HCT116 (cell line): ENCODE results near the gene UVRAG. TPM values are rescaled to one million over a fixed set of nuclear protein-coding genes. Genes with fewer than 3 reads are reported as not detected.
"Not testable (repeated sequence)": the region's sequence is repeated elsewhere in the genome, so short reads cannot be mapped to it uniquely, and the experiment has no call there.

Experiments
- ATAC-seq: fragments of 200-7000 bp; cut with Tn5 transposase; 2 replicates; pipeline ENCODE4 v1.9.1; 2020; ENCODE audit warnings: mild to moderate bottlenecking, moderate library complexity
- BruUV-seq: library from RNA; stranded (reverse); fragments of 400-500 nt; replicated peaks from 2 replicates; lab custom pipeline; 2021; lab: Mats Ljungman, UMichigan
- CTCF ChIA-PET: fragments of 300-600 bp; sonication (Branson Sonifier 250); formaldehyde crosslinking; loops from one replicate; lab custom pipeline; 2021; ENCODE audit warnings: antibody characterized with exemption; lab: Charles Lee
- POLR2A ChIA-PET: fragments of 300-600, 350-600 bp; sonication (Branson Sonifier 250); formaldehyde crosslinking; loops from one replicate; lab custom pipeline; 2021; ENCODE audit warnings: antibody characterized with exemption; lab: Charles Lee
- RAD21 ChIA-PET, 2 experiments: fragments of 300-600 bp; sonication (Branson Sonifier 250); formaldehyde crosslinking; loops; one replicate each; lab custom pipeline; 2023; ENCODE audit warnings: low total read pairs in 2 of 2; ENCODE audit not compliant: uncharacterized antibody in 2 of 2, unreplicated experiment in 2 of 2, low non-redundant PET in 1 of 2; lab: Charles Lee
- DNase-seq: peaks from one replicate; pipeline ENCODE4 v3.0.0-alpha.2; 2010; ENCODE audit warnings: low read depth, low spot score
- H2AFZ ChIP-seq: fragments of 200-600 bp; shearing (Covaris generic), sonication (generic); 2 replicates; pipeline ENCODE4 v1.6.1; 2017; ENCODE audit warnings: low read depth, mixed run types, mixed read lengths, antibody characterized with exemption, low read length; ENCODE audit not compliant: poor library complexity, severe bottlenecking
- H3K27ac ChIP-seq: 2 replicates; pipeline ENCODE4 v1.5.1; 2012; ENCODE audit warnings: low read depth, low read length
- H3K27me3 ChIP-seq: fragments of 200-600 bp; sonication (generic); 2 replicates; pipeline ENCODE4 v1.6.1; 2016; ENCODE audit warnings: mixed run types, low read length, mixed read lengths; ENCODE audit not compliant: insufficient read depth
- H3K36me3 ChIP-seq, 2 experiments: fragments of 200-500 bp in 1 of 2; fragments of 200-600 bp in 1 of 2; sonication (Bioruptor generic) in 1 of 2; sonication (generic) in 1 of 2; 2 replicates each; pipeline versions ENCODE4 v1.5.1 to v1.6.1; 2014 to 2016; ENCODE audit warnings: low read length in 2 of 2, inconsistent platforms in 1 of 2, mixed read lengths in 1 of 2, mixed run types in 1 of 2; ENCODE audit not compliant: insufficient read depth in 2 of 2, control insufficient read depth in 1 of 2
- H3K4me1 ChIP-seq, 2 experiments: fragments of 200-600 bp in 1 of 2; sonication (generic) in 1 of 2; 2 replicates each; pipeline versions ENCODE4 v1.5.1 to v1.6.1; 2012 to 2017; ENCODE audit warnings: low read length in 2 of 2, inconsistent platforms in 1 of 2, mild to moderate bottlenecking in 1 of 2, mixed read lengths in 1 of 2, mixed run types in 1 of 2, moderate library complexity in 1 of 2; ENCODE audit not compliant: insufficient read depth in 2 of 2, control insufficient read depth in 1 of 2
- H3K4me2 ChIP-seq: fragments of 200-600 bp; sonication (generic); 2 replicates; pipeline ENCODE4 v1.6.1; 2017; ENCODE audit warnings: mixed run types, low read length, mixed read lengths
- H3K4me3 ChIP-seq, 2 experiments: fragments of 200-600 bp in 1 of 2; sonication (generic) in 1 of 2; replicated peaks in 1 of 2; 2 replicates each; pipeline ENCODE4 v1.5.1; 2011 to 2016; ENCODE audit warnings: low read length in 2 of 2, control low read depth in 1 of 2, low read depth in 1 of 2, mild to moderate bottlenecking in 1 of 2, mixed read lengths in 1 of 2, mixed run types in 1 of 2
- H3K79me2 ChIP-seq: fragments of 200-600 bp; sonication (generic); 2 replicates; pipeline ENCODE4 v1.6.1; 2017; ENCODE audit warnings: mild to moderate bottlenecking, mixed run types, low read length, moderate library complexity, mixed read lengths; ENCODE audit not compliant: insufficient read depth
- H3K9ac ChIP-seq: fragments of 200-600 bp; sonication (generic); 2 replicates; pipeline ENCODE4 v1.6.1; 2016; ENCODE audit warnings: low read length, mixed read lengths
- H3K9me2 ChIP-seq: fragments of 200-600 bp; sonication (generic), shearing (Covaris generic); 2 replicates; pipeline ENCODE4 v1.6.1; 2017; ENCODE audit warnings: mixed run types, mild to moderate bottlenecking, moderate library complexity; ENCODE audit not compliant: insufficient read depth
- H3K9me3 ChIP-seq, 2 experiments: fragments of 200-500 bp in 1 of 2; fragments of 200-600 bp in 1 of 2; sonication (Bioruptor generic) in 1 of 2; sonication (generic) in 1 of 2; 2 replicates each; pipeline ENCODE4 v1.6.1; 2014 to 2017; ENCODE audit warnings: low read length in 2 of 2, mixed read lengths in 2 of 2, inconsistent platforms in 1 of 2, low read depth in 1 of 2, mild to moderate bottlenecking in 1 of 2, mixed run types in 1 of 2, moderate library complexity in 1 of 2; ENCODE audit not compliant: control insufficient read depth in 1 of 2, insufficient read depth in 1 of 2
- H4K20me1 ChIP-seq: fragments of 200-600 bp; sonication (generic), shearing (Covaris generic); 2 replicates; pipeline ENCODE4 v1.6.1; 2017; ENCODE audit warnings: mixed run types, mild to moderate bottlenecking, moderate library complexity; ENCODE audit not compliant: insufficient read depth
- CBX3 ChIP-seq: IDR thresholded peaks from 2 replicates; pipeline ENCODE4 v1.6.1; 2012; ENCODE audit warnings: low read depth
- EGR1 ChIP-seq: IDR thresholded peaks from 2 replicates; pipeline ENCODE4 v1.6.1; 2012; ENCODE audit warnings: low read depth
- YY1 ChIP-seq: IDR thresholded peaks from 2 replicates; pipeline ENCODE4 v1.6.1; 2011; ENCODE audit warnings: low read length, low read depth, moderate library complexity, mild to moderate bottlenecking; ENCODE audit not compliant: insufficient replicate concordance; ENCODE audit errors: extremely low read depth
- ZNF274 ChIP-seq: fragments of 200-500 bp; sonication (Bioruptor generic); IDR thresholded peaks from 2 replicates; pipeline ENCODE4 v1.6.1; 2014; ENCODE audit warnings: mild to moderate bottlenecking, low read depth, low read length, inconsistent platforms
- intact Hi-C: fragments of 100-400 bp; cut with micrococcal nuclease; formaldehyde crosslinking; loops from 2 replicates; pipeline ENCODE4 v1.10.0; 2022
- total RNA-seq: library from RNA; stranded (reverse); gene quantifications from one replicate; pipeline ENCODE4 v1.2.1, GENCODE V29; 2021; ENCODE audit not compliant: unreplicated experiment

UVRAG gene
- total RNA-seq, 1 experiment from 2014 or later: 12.3 TPM

DNA sequence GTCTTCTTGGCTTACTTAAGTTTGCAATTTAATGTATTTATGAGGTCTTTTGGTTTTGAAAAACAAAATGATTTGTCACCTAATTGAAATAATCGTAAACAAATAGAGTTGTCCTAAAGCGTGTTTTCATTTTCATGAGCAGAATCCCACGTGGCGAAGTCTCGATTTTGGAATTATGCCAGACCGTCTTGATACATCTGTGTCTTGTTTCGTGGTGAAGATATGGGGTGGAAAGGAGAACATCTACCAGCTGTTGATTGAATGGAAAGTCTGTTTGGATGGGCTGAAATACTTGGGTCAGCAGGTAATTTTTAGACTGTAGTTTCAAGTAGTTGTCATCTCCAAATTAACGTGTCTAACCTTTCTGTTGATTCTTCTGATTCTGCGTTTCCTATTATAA is 64.7 kb downstream of the UVRAG start:
- Histone ChIP-seq H3K27ac (no peak overlapping the region), H2AFZ (no peak overlapping the region), H3K4me2 (no peak overlapping the region), H3K27me3 (no peaks in the 10 kb centered on the region), H3K4me1 (no peaks in the 10 kb centered on the region), H3K79me2 (no peaks in the 10 kb centered on the region; the same call in 1 of the 2 replicates), H3K9ac (no peak overlapping the region), H3K9me2 (no peaks in the 10 kb centered on the region), H3K4me3 (no peak overlapping the region), H4K20me1 (no peaks in the 10 kb centered on the region), H3K9me3 (no peaks in the 10 kb centered on the region), H3K36me3 (no peaks in the 10 kb centered on the region)
- DNase-seq: no peak
- POLR2A ChIA-PET: no interaction called here
- intact Hi-C loops: no loop called here
- BruUV-seq: no TSS peak
- no peak for ATAC-seq
- CTCF ChIA-PET: interaction anchor here (1.4 kb wide), 1 partner anchor 11 kb away, joined by 3 read pairs; no protein-coding TSS in a partner anchor
- TF ChIP-seq EGR1 (no peak), YY1 (no peak), CBX3 (no peak), ZNF274 (no peak)
- RAD21 ChIA-PET: no interaction called here

DNA sequence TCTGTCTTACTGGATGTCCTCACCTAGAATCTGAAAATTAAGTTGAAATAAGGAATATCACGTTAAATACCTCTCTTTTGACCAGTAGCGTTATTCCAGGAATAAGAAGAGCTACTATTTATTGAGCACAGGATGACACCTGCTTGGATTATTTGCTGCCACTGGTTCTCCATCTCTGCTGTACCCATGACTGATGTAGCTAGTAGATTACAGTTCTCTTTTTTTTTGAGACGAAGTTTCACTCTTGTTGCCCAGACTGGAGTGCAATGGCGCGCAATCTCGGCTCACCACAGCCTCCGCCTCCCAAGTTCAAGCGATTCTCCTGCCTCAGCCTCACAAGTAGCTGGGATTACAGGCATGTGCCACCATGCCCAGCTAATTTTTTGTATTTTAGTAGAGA is 65.3 kb downstream of the UVRAG start:
- H3K4me3 ChIP-seq, H3K79me2 ChIP-seq, H3K27me3 ChIP-seq, H4K20me1 ChIP-seq, POLR2A ChIA-PET, H3K9ac ChIP-seq, BruUV-seq, H3K9me3 ChIP-seq, H3K9me2 ChIP-seq, H3K4me1 ChIP-seq, DNase-seq, ATAC-seq, intact Hi-C loops, H3K27ac ChIP-seq, H2AFZ ChIP-seq, H3K4me2 ChIP-seq, H3K36me3 ChIP-seq: not testable (repeated sequence)
- ChIA-PET RAD21 (interaction anchor here in 1 of 2 experiments (0.6 kb wide), 1 partner anchor 239 kb away, joined by 3 read pairs; no protein-coding TSS in a partner anchor), CTCF (interaction anchor here (1.0 to 1.4 kb wide), 3 partner anchors 11 to 272 kb away, joined by 3 to 5 read pairs (median 3); no protein-coding TSS in a partner anchor)
